Measurements from ENCODE around the gene MALAT1. TPM values are rescaled to one million over a fixed set of nuclear protein-coding genes. Genes with fewer than 3 reads are reported as not detected.

MALAT1 gene
- total RNA-seq, 1 donor from 2014 or later: 16,538 TPM

DNA sequence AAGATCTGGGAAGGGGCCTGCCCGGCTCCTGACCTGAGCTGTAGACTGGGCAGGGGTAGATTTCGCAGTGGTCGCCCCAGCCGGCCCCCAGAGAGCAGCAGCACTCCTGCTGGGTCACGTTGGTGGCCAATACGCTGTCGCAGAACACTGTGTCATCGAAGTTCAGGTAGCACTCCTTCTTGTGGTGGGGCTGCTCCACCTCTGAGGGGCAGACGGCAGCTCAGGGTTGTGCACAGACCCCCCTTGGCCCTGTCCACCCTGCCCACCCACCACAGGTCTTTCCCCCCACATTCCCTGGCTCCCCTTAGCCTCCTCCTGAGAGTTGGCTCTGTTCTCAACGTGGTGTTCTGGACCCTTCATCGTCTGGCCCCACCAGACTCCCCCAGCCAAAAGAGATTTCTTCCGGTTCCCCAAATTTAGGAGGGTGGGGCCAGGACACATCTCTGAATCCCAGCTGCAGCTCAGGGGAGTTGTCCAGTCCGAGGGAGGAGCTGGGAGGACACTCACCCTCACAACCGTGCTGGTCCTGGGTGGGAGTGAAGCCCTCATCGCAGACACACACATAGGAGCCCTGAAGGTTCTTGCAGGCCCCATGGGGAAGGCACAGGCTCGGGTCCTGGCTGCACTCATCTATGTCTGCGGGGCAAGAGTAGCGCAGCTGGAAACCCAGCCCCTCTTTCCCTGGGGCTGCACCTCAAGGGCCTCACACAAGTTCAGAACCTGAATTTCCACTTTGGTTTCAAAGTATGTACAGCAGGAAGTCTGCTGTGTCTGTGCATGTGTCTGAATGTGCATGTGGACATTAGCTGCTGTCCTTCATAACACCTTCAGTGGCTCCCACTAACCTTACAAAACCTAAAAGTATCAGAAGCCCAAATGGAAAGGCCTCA is 42.5 kb downstream of the MALAT1 start:
- H3K27me3 Mint-ChIP-seq (ENCODE audit: unreplicated experiment): no peaks in the 10 kb centered on the region
- peak overlapping the region; percentile 71 for H3K4me3 Mint-ChIP-seq (ENCODE audit: unreplicated experiment)
- peaks cover 20% of the 10 kb centered on the region for H3K4me1 Mint-ChIP-seq (ENCODE audit: unreplicated experiment)
- peaks cover 28% of the 10 kb centered on the region for H3K36me3 Mint-ChIP-seq (ENCODE audit: unreplicated experiment)
- peak overlapping the region; percentile 78 for H3K27ac Mint-ChIP-seq (ENCODE audit: unreplicated experiment)
- no peak for DNase-seq (ENCODE audit: extremely low spot score, unreplicated experiment)
- TF ChIP-seq CTCF (IDR thresholded peaks at IDR 0.05): no peak
- no peaks in the 10 kb centered on the region for H3K9me3 Mint-ChIP-seq (ENCODE audit: unreplicated experiment)

DNA sequence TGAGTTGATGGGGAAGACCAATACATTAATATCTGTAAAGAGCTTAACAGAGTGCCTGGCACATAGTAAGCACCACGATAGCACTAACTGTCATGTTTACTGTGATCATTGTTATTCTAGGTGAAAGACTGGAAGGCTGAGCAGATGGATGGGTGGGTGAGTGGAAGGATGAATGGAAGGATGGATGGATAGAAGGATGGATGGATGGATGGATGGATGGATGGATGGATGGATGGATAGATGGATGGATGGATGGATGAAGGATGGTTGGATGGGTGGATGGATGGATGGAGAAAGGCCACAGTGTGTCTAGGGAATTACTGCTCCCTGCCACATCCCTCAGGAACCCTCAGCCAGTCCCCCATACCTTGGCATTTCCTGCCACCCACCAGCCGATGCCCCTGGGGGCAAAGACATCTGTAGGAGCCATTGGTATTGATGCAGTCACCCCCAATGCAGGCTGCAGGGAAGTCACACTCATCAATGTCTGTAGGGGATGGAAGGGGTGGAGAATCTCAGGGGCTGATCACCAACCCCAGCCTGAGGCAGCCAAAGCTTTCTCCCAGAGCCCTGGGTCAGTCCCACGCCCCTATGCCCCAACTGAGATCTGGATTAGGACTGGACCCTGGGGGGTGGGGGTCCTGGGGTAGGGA is 44.0 kb downstream of the MALAT1 start:
- no peak for TF ChIP-seq CTCF (IDR thresholded peaks at IDR 0.05)
- Mint-ChIP-seq H3K4me1 (ENCODE audit: unreplicated experiment) (peaks cover 19% of the 10 kb centered on the region), H3K9me3 (ENCODE audit: unreplicated experiment) (no peaks in the 10 kb centered on the region), H3K27me3 (ENCODE audit: unreplicated experiment) (no peaks in the 10 kb centered on the region), H3K4me3 (ENCODE audit: unreplicated experiment) (no peak overlapping the region), H3K36me3 (ENCODE audit: unreplicated experiment) (peaks cover 25% of the 10 kb centered on the region), H3K27ac (ENCODE audit: unreplicated experiment) (no peak overlapping the region)
- no peak for DNase-seq (ENCODE audit: extremely low spot score, unreplicated experiment)

DNA sequence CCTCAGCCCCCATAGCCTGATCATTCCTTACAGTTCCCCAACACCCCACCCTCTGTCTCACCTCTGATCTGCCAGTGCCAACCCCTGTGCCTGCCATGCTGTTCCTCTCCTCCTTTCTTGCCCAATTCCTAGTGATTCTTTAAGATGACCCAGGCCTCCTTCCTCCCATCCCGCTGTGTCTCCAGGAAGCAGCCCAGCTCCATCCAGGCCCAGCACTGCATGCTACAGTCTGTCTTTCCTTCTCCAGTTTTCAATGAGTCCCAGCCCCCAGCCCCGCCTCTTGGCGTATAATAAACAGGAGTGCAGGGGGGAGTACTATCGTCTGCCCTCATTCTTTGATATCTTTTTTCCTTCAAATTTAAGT is 47.0 kb downstream of the MALAT1 start:
- Mint-ChIP-seq H3K4me1 (ENCODE audit: unreplicated experiment) (peaks cover 16% of the 10 kb centered on the region), H3K27ac (ENCODE audit: unreplicated experiment) (no peak overlapping the region), H3K36me3 (ENCODE audit: unreplicated experiment) (peaks cover 46% of the 10 kb centered on the region), H3K4me3 (ENCODE audit: unreplicated experiment) (no peak overlapping the region), H3K9me3 (ENCODE audit: unreplicated experiment) (no peaks in the 10 kb centered on the region), H3K27me3 (ENCODE audit: unreplicated experiment) (no peaks in the 10 kb centered on the region)
- no peak for TF ChIP-seq CTCF (IDR thresholded peaks at IDR 0.05)
- DNase-seq (ENCODE audit: extremely low spot score, unreplicated experiment): no peak

DNA sequence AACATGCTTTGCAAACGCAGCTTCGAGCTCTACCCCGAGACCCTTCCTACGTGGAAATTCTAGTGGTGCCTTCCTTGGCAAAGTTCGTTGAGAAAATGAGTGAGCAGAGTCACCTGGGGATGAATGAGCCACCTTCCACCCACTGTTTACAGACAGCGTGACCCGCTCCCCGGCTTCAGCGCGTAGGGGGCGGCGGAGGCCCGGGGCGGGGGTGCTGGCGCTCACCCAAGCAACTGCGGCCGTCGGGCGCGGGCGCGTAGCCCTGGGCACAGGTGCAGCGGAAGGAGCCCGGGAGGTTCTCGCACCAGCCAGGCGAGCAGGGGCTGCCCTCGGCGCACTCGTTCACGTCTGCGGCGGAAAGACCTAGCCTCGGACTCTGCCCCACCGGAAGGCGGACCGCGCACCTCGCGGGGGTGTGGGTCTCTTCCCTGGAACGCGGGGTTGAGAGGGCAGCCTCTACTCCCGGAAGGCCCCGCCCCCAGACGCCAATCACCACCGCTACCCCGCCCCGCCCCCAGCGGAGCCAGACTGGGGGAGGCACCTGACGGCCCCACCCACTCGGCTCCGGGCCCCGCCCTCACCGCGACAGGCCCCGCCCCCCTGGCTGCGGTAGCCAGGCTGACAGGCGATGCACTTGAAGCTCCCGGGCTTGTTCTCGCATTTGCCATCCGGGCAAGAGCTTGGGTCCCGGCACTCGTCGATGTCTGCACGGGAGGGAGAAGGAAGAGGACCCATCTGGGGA is 47.5 kb downstream of the MALAT1 start:
- Mint-ChIP-seq H3K27ac (ENCODE audit: unreplicated experiment) (no peak overlapping the region), H3K4me3 (ENCODE audit: unreplicated experiment) (no peak overlapping the region), H3K36me3 (ENCODE audit: unreplicated experiment) (peaks cover 51% of the 10 kb centered on the region), H3K27me3 (ENCODE audit: unreplicated experiment) (no peaks in the 10 kb centered on the region), H3K4me1 (ENCODE audit: unreplicated experiment) (peaks cover 10% of the 10 kb centered on the region), H3K9me3 (ENCODE audit: unreplicated experiment) (no peaks in the 10 kb centered on the region)
- DNase-seq (ENCODE audit: extremely low spot score, unreplicated experiment): no peak
- TF ChIP-seq CTCF (IDR thresholded peaks at IDR 0.05): no peak

Data from osteocyte (in vitro differentiated cells).